GM18526 (cell line): ENCODE measurements around the gene CDS1.

Source experiments
- POLR2A ChIP-seq: IDR thresholded peaks from 3 replicates; pipeline ENCODE4 v1.6.1; 2011; ENCODE audit not compliant: insufficient read length; ENCODE audit errors: extremely low read depth

CDS1 gene

GRCh38 chr4:84681486-84682274 is 98.8 kb downstream of the CDS1 start:
- no peak for TF ChIP-seq POLR2A

- TF ChIP-seq POLR2A, result no peak
Measured at GRCh38 chr4:84683064-84683850, 100.3 kb downstream of the CDS1 start.

- no peak for TF ChIP-seq POLR2A
Measured at GRCh38 chr4:84684361-84684760, 101.4 kb downstream of the CDS1 start.

- TF ChIP-seq POLR2A, result no peak
Measured at GRCh38 chr4:84685105-84685504, 102.2 kb downstream of the CDS1 start.

- no peak for TF ChIP-seq POLR2A
Measured at GRCh38 chr4:84688605-84689004, 105.7 kb downstream of the CDS1 start.

GRCh38 chr4:84689197-84689596 is 106.3 kb downstream of the CDS1 start:
- no peak for TF ChIP-seq POLR2A

GRCh38 chr4:84690481-84690880 is 107.6 kb downstream of the CDS1 start:
- TF ChIP-seq POLR2A, result no peak

GRCh38 chr4:84691170-84691691 is 108.3 kb downstream of the CDS1 start:
- no peak for TF ChIP-seq POLR2A

GRCh38 chr4:84691800-84692199 is 108.9 kb downstream of the CDS1 start:
- no peak for TF ChIP-seq POLR2A

- TF ChIP-seq POLR2A, result no peak
Measured at GRCh38 chr4:84697159-84697558, 114.2 kb downstream of the CDS1 start.

GRCh38 chr4:84697615-84698201 is 114.8 kb downstream of the CDS1 start:
- no peak for TF ChIP-seq POLR2A

GRCh38 chr4:84699001-84699671 is 116.2 kb downstream of the CDS1 start:
- TF ChIP-seq POLR2A, result no peak
